OCI-LY1 (cell line): ENCODE data around the gene RELL1.

Experiments
- EZH2 ChIP-seq: fragments of 200-600 bp; sonication (generic), shearing (Covaris generic); IDR thresholded peaks from 2 replicates; pipeline ENCODE4 v1.8.0; 2017; ENCODE audit warnings: borderline replicate concordance, mixed run types, mild to moderate bottlenecking, antibody characterized with exemption, low read length, moderate library complexity, mixed read lengths
- TF ChIP-seq, protein P1 (sequence below): fragments of 200-600 bp; sonication (generic), shearing (Covaris generic); IDR thresholded peaks from 2 replicates; pipeline ENCODE4 v1.5.1; 2017; ENCODE audit warnings: mild to moderate bottlenecking, antibody characterized with exemption, low read length, moderate library complexity, mixed read lengths

DNA sequence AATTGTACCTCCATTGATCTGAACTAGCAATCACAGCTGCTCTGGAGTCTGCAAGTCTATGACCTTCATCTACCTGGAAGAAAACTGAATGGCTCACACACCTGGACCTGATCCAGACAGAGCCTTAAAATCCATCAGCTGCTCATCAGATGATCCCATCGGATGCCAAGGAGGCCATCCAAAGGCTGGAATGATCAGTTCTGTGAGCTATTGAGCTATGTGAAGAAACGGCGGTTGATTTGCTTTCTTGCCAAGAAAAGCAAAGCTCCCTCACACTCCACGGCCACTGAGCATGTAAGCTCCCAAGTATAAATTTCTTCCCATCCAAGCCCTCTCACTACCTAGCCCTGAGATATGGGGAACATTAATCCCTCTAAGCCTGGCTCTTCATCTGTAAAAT is 63.1 kb downstream of the RELL1 start:
- TF ChIP-seq, protein P1, sequence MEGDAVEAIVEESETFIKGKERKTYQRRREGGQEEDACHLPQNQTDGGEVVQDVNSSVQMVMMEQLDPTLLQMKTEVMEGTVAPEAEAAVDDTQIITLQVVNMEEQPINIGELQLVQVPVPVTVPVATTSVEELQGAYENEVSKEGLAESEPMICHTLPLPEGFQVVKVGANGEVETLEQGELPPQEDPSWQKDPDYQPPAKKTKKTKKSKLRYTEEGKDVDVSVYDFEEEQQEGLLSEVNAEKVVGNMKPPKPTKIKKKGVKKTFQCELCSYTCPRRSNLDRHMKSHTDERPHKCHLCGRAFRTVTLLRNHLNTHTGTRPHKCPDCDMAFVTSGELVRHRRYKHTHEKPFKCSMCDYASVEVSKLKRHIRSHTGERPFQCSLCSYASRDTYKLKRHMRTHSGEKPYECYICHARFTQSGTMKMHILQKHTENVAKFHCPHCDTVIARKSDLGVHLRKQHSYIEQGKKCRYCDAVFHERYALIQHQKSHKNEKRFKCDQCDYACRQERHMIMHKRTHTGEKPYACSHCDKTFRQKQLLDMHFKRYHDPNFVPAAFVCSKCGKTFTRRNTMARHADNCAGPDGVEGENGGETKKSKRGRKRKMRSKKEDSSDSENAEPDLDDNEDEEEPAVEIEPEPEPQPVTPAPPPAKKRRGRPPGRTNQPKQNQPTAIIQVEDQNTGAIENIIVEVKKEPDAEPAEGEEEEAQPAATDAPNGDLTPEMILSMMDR = no peak
- no peak for TF ChIP-seq EZH2
